T47D (cell line): ENCODE measurements around the gene PARD6G.

Source experiments
- DNase-seq, 2 experiments: peaks; one replicate each; pipeline versions ENCODE4 v3.0.0 to v3.0.0-alpha.2; 2011 to 2012; ENCODE audit warnings: low read depth in 1 of 2, low spot score in 1 of 2
- JUND ChIP-seq: IDR thresholded peaks from 2 replicates; pipeline ENCODE4 v1.6.1; 2012; ENCODE audit warnings: low read depth
- in situ Hi-C: cut with HindIII; loops from 2 replicates; pipeline ENCODE4 v1.10.0; 2016; ENCODE audit warnings: low sequenced_read_pairs, low pct_unique_long_range_greater_than_20kb

The PARD6G gene

GRCh38 chr18:80147418-80148325 lies 99.6 kb downstream of the PARD6G start:
- in situ Hi-C loops: no loop called here
- no peak for TF ChIP-seq JUND
- no peak for DNase-seq

DNA sequence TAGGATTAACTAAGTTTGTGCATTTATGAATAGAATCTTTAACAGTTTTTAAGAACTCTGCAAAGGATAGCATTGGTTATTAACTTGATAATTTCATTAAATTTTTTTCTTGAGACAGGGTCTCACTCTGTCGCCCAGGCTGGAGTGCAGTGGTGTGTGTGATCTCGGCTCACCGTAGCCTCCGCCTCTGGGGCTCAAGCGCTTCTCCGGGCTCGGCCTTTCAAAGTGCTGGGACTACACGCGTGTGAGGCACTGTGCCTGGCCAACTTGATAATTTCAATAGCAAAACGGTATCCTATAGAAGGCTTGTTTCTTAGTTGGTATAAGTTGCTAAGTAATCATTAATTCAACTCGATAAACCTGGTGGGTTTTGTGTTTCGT lies 100.3 kb downstream of the PARD6G start:
- DNase-seq: no peak
- in situ Hi-C loops: no loop called here
- TF ChIP-seq JUND: no peak

- no peak for TF ChIP-seq JUND
- DNase-seq: no peak
- in situ Hi-C loops: no loop called here
These were observed 102.0 kb downstream of the PARD6G start for GRCh38 chr18:80145196-80145804.

- in situ Hi-C loops: no loop called here
- TF ChIP-seq JUND: no peak
- no peak for DNase-seq
These were observed 103.4 kb downstream of the PARD6G start for GRCh38 chr18:80143881-80144280.

DNA sequence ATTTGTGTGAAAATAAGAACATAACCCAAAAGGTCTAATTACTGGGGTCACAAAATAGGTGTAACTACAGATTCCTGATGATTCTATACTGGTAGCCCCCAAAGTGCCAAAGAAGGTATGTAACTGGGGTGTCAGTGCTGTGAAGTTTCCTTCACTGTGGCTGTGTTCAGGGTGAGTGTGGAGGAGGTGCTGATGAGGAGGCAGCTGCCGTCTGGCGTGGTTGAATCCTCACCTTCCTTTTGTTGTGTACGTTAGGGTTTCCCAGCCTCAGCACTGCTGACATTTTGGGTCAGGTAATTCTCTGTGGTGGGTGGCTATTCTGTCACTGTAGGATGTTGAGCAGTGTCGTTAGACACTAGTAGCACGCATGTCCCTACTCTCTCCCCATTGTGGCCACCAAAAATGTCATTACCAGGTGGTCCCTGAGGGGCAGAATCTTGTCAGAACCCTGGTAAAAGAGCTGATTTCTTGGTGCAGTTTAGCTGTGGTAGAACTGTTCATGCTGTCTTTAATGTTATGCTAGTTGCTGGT lies 106.8 kb downstream of the PARD6G start:
- no peak for TF ChIP-seq JUND
- no peak for DNase-seq
- in situ Hi-C loops: no loop called here

- TF ChIP-seq JUND: no peak
- DNase-seq: no peak
- in situ Hi-C loops: no loop called here
These were observed 109.3 kb downstream of the PARD6G start for GRCh38 chr18:80137976-80138375.

DNA sequence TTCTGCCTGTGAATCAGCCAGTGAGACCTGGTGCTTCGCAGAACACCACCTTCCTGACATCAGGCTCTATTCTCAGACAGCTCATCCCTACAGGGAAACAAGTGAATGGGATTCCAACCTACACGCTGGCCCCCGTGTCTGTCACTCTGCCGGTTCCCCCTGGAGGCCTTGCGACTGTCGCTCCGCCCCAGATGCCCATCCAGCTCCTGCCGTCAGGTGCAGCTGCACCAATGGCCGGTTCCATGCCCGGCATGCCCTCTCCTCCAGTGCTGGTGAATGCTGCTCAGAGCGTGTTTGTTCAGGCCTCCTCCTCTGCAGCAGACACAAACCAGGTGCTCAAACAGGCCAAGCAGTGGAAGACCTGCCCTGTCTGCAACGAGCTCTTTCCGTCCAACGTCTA lies 110.2 kb downstream of the PARD6G start:
- no peak for TF ChIP-seq JUND
- in situ Hi-C loops: no loop called here
- DNase-seq: no peak

DNA sequence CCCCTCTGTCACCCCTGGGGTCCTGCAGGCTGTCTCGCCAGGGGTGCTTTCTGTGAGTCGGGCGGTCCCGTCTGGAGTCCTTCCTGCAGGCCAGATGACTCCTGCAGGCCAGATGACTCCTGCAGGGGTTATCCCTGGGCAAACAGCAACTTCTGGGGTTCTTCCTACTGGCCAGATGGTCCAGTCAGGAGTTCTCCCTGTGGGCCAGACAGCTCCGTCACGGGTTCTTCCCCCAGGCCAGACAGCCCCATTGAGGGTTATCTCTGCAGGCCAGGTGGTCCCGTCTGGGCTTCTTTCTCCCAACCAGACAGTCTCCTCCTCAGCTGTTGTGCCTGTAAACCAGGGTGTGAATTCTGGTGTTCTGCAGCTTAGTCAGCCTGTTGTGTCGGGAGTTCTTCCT lies 110.6 kb downstream of the PARD6G start:
- TF ChIP-seq JUND: no peak
- in situ Hi-C loops: no loop called here
- no peak for DNase-seq

DNA sequence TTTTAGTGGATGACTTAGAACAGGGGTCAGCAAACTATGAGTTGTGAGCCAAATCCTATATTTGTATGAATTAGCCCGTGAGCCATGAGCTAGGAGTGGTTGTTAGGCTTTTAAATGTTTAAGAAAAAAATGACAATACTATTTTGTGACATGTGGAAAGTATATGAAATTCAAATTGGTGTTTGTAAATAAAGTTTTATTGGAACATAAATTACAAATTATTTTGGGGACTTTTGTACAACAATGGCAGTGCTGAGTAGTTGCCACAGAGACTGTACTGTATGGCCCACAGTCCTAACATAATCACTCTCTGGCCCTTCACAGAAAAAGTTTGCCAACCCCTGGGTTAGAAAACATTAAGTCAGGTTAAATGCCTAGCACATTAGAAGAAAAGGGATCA lies 112.2 kb downstream of the PARD6G start:
- TF ChIP-seq JUND: no peak
- in situ Hi-C loops: no loop called here
- DNase-seq: no peak

DNA sequence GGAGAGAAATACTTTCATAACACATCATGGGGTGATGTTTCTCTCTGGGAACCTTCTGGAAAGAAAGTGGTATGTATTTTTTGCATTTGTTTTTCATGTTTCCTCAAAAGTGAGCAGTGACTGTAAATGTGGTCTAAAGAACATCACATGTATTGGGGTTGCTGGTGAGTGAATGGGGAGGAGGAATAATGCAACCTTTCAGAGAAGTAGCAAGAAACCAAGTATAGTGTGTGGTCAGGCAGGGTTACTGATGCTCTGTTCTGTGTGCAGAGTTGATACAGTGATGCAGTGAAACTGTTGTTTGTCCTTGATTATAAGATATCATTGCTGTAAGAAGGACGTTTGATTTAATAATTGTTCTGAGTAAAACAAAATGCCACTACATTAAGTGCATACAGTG lies 114.2 kb downstream of the PARD6G start:
- no peak for TF ChIP-seq JUND
- DNase-seq: no peak
- in situ Hi-C loops: no loop called here

DNA sequence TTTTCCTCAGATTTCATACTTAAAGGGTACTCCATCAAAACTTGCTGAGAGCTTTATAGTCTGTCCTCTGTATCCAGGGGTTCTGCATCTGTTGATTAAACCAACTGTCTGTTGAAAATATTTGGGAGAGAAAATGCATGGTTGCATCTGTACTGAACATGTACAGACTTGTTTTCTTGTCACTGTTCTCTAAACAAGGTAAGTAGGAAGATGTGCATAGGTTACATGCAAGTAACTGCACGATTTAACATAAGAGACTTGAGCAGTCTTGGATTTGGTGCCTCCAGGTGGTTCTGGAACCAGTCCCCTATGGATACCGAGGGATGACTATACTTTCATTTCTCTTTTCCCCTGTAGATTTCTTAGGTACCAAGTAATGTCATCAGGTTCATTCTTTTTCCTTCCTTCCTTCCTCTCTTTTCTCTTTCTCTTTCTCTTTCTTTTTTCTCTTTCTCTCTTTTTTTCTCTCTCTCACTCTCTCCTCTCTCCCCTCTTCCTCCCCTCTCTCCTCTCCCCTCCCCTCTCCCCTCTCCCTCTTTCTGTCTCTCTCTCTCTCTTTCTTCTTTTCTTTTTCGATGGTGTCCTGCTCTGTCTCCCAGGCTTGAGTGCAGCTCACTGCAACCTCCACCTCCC lies 115.0 kb downstream of the PARD6G start:
- no peak for TF ChIP-seq JUND
- in situ Hi-C loops: no loop called here
- no peak for DNase-seq

- DNase-seq: no peak
- in situ Hi-C loops: no loop called here
- TF ChIP-seq JUND: no peak
These were observed 116.8 kb downstream of the PARD6G start for GRCh38 chr18:80130555-80130954.
